ENCODE results near the gene VWA5B2. TPM values are rescaled to one million over a fixed set of nuclear protein-coding genes. Genes with fewer than 3 reads are reported as not detected.
A peak's percentile ranks its signal among the peaks of the same experiment; 100 is the strongest.

VWA5B2 gene
- total RNA-seq (2021) (0.44 to 0.57 TPM (median 0.55 TPM) in 3 replicates), Bru-seq, nascent RNA (percentile 9 among the genes with signal in this experiment)
- long read RNA-seq, experiment 1: 0 reads
- long read RNA-seq, experiment 2: 0 reads
- long read RNA-seq, experiment 3: 0 reads

GRCh38 chr3:184229394-184230080, at the start of gene VWA5B2:
Gene VWA5B2, plus strand, starts transcription at chr3:184229585. Its CDS starts 944 bp downstream, at chr3:184230529.
- ATAC-seq: peak; percentile 91
- H3K27ac Mint-ChIP-seq: no peak within 1 kb of the TSS
- peaks cover 75% of the 10 kb centered on the region for H3K27me3 Mint-ChIP-seq (ENCODE audit: low read depth)
- H3K4me1 Mint-ChIP-seq: peaks cover 8% of the 10 kb centered on the region; the same call in 1 of the 2 replicates
- DNase-seq (ENCODE audit: low spot score): peak; percentile 78
- ChIA-PET POLR2A (interaction anchor here (0.6 kb wide), 2 partner anchors 9 to 350 kb away, joined by 3 to 5 read pairs; no protein-coding TSS in a partner anchor), CTCF (interaction anchor here (0.7 to 5.3 kb wide), 10 partner anchors 9 to 325 kb away, joined by 3 to 88 read pairs (median 6); partner anchors contain the start of genes AP2M1, CAMK2N2 and EEF1AKMT4)
- peak within 1 kb of the TSS; percentile 73 for H3K4me3 Mint-ChIP-seq
- TF ChIP-seq TP53 (CRISPR knock-in tag; IDR thresholded peaks at IDR 0.05): no peak
- no peak for TF ChIP-seq NR3C1 (CRISPR knock-in tag; conservative IDR thresholded peaks at IDR 0.05; ENCODE audit: low read depth)
- no peak for TF ChIP-seq NFYB (CRISPR knock-in tag; conservative IDR thresholded peaks at IDR 0.05; ENCODE audit: low read depth)
- no peak for TF ChIP-seq AR (CRISPR knock-in tag; IDR thresholded peaks at IDR 0.05)
- TF ChIP-seq ZNF232 (CRISPR knock-in tag; IDR thresholded peaks at IDR 0.05): no peak
- no peak for TF ChIP-seq ATF1 (CRISPR knock-in tag; IDR thresholded peaks at IDR 0.05)
- TF ChIP-seq CREM (CRISPR knock-in tag; IDR thresholded peaks at IDR 0.05): 0 out of 2 replicates have a peak, but pooled peaks have one; percentile 17
- TF ChIP-seq FOXP1 (CRISPR knock-in tag; IDR thresholded peaks at IDR 0.05; ENCODE audit: borderline replicate concordance): 0 out of 2 replicates have a peak, but pooled peaks have one; percentile 51
- peak; percentile 69; the same call in 1 of the 2 replicates for TF ChIP-seq E2F5 (CRISPR knock-in tag; IDR thresholded peaks at IDR 0.05)
- 0 out of 2 replicates have a peak, but pooled peaks have one; percentile 19 for TF ChIP-seq ARID4B (CRISPR knock-in tag; IDR thresholded peaks at IDR 0.05; ENCODE audit: borderline replicate concordance)
- peak; percentile 62 for TF ChIP-seq SP1 (CRISPR knock-in tag; conservative IDR thresholded peaks at IDR 0.05)
- H3K9me3 Mint-ChIP-seq: no peaks in the 10 kb centered on the region
- no peaks in the 10 kb centered on the region for H3K36me3 Mint-ChIP-seq

- Mint-ChIP-seq H3K9me3 (no peaks in the 10 kb centered on the region), H3K36me3 (peaks cover 66% of the 10 kb centered on the region), H3K27ac (no peak overlapping the region), H3K27me3 (ENCODE audit: low read depth) (no peaks in the 10 kb centered on the region), H3K4me1 (peaks cover 35% of the 10 kb centered on the region), H3K4me3 (no peak overlapping the region)
- ChIA-PET CTCF (interaction anchor here (0.8 to 1.3 kb wide), 2 partner anchors 35 to 48 kb away, joined by 3 to 5 read pairs; no protein-coding TSS in a partner anchor), POLR2A (no interaction called here)
- no peak for ATAC-seq
- DNase-seq (ENCODE audit: low spot score): no peak
- TF ChIP-seq FOXK1 (CRISPR knock-in tag; IDR thresholded peaks at IDR 0.05): no peak
Measured at GRCh38 chr3:184180165-184180564, 49.2 kb upstream of the VWA5B2 start.

GRCh38 chr3:184181596-184181995, 47.8 kb upstream of the VWA5B2 start:
- no peaks in the 10 kb centered on the region for H3K27me3 Mint-ChIP-seq (ENCODE audit: low read depth)
- no peaks in the 10 kb centered on the region for H3K9me3 Mint-ChIP-seq
- no peak overlapping the region for H3K4me3 Mint-ChIP-seq
- ChIA-PET POLR2A (no interaction called here), CTCF (interaction anchor here (0.8 to 1.3 kb wide), 2 partner anchors 36 to 46 kb away, joined by 3 to 5 read pairs; no protein-coding TSS in a partner anchor)
- no peak for ATAC-seq
- no peak overlapping the region; the same call in 1 of the 2 replicates for H3K27ac Mint-ChIP-seq
- no peak for DNase-seq (ENCODE audit: low spot score)
- TF ChIP-seq NFE2L1 (CRISPR knock-in tag; IDR thresholded peaks at IDR 0.05) (no peak), ZBTB43 (CRISPR knock-in tag; IDR thresholded peaks at IDR 0.05) (no peak), ZNF423 (CRISPR knock-in tag; IDR thresholded peaks at IDR 0.05) (no peak), ESRRA (CRISPR knock-in tag; IDR thresholded peaks at IDR 0.05; ENCODE audit: borderline replicate concordance) (no peak)
- peaks cover 66% of the 10 kb centered on the region for H3K36me3 Mint-ChIP-seq
- peaks cover 30% of the 10 kb centered on the region for H3K4me1 Mint-ChIP-seq

Measured in WTC11 (cell line).